Ovary (tissue), 9 donors: ENCODE results near the gene MOGAT2. TPM values are rescaled to one million over a fixed set of nuclear protein-coding genes. Genes with fewer than 3 reads are reported as not detected.

Experiments used
- DNase-seq, 5 donors: peaks; one replicate each; pipeline ENCODE4 v3.0.0-alpha.2; 2019 to 2020
- H3K27ac ChIP-seq, 2 donors: fragments of 200-600 bp; one replicate each; pipeline versions ENCODE4 v1.5.1 to v1.8.0; 2019 to 2022
- H3K27me3 ChIP-seq: fragments of 200-600 bp; one replicate; pipeline ENCODE4 v1.8.0; 2022
- H3K36me3 ChIP-seq: fragments of 200-600 bp; sonication (generic); one replicate; pipeline ENCODE4 v1.5.1; 2019
- H3K4me1 ChIP-seq: one replicate; pipeline ENCODE4 v1.8.1; 2013; ENCODE audit warnings: mild to moderate bottlenecking, moderate library complexity; ENCODE audit not compliant: insufficient read depth
- H3K4me3 ChIP-seq: fragments of 200-600 bp; sonication (generic); one replicate; pipeline ENCODE4 v1.5.1; 2017
- H3K9me3 ChIP-seq, 2 donors: fragments of 200-600 bp in 1 of 2; sonication (generic) in 1 of 2; one replicate each; pipeline versions ENCODE4 v1.5.1 to v1.8.1; 2013 to 2019; ENCODE audit warnings: mild to moderate bottlenecking in 1 of 2, moderate library complexity in 1 of 2
- CTCF ChIP-seq, 3 donors: fragments of 450-650 bp in 2 of 3; fragments of 200-600 bp in 1 of 3; IDR thresholded peaks; one replicate each; pipeline versions ENCODE4 v1.5.1 to v1.8.0; 2016 to 2022; ENCODE audit warnings: antibody characterized with exemption in 3 of 3, mild to moderate bottlenecking in 1 of 3
- EP300 ChIP-seq: sonication (generic); formaldehyde crosslinking; IDR thresholded peaks from one replicate; pipeline ENCODE4 v1.6.1; 2017; ENCODE audit warnings: antibody characterized with exemption
- POLR2A ChIP-seq: fragments of 450-650 bp; IDR thresholded peaks from one replicate; pipeline ENCODE4 v1.6.1; 2017; ENCODE audit warnings: antibody characterized with exemption, mild to moderate bottlenecking, moderate library complexity
- WGBS, 3 donors: extraction: QIAGEN DNeasy Blood & Tissue Kit in 1 of 3; methylation state at CpG; one replicate each; pipeline versions ENCODE4 v1.1.5 to v1.1.7; 2013 to 2017; 5-methylcytosine and 5-hydroxymethylcytosine counted together
- intact Hi-C, 4 donors: fragments of 100-400 bp; cut with DNase I; formaldehyde crosslinking; loops; one replicate each; pipeline versions ENCODE4 v1.11.0 to v1.15.1; 2022 to 2023
- polyA plus RNA-seq, 2 donors: library from polyadenylated mRNA; stranded (reverse); fragments of 200-250 nt in 1 of 2; fragments of 350-450 nt in 1 of 2; fragmentation: Illumina TruSeq in 1 of 2; extraction: RNeasy Lipid Tissue Mini Kit (QIAGEN cat#74804) in 1 of 2; gene quantifications; one replicate each; pipeline ENCODE4 v1.2.3, GENCODE V29; 2013 to 2014
- total RNA-seq, 7 donors: library from RNA; depleted of rRNA in 2 of 7; stranded (reverse); fragments of >200 nt in 2 of 7; fragmentation: NEBNext Ultra II Directional in 3 of 7; extraction: Animal tissue kit (Norgen Biotek cat#: 25700) in 3 of 7; gene quantifications; one replicate each; pipeline versions ENCODE4 v1.1.0 to v1.2.4, GENCODE V29; 2016 to 2023
- donor health status: DM: no; HTN: no; CAD: no; lungs with moderate emphysema.
- donor health status: DM: no; HTN: no; CAD: no.
- donor health status: Bipolar disorder and iron deficiency.
- donor health status: DM: yes; HTN: yes; CAD: no.
- donor health status: DM: no; HTN: no; CAD: no.
- donor health status: DM: yes; HTN: yes; CAD: no.

Gene MOGAT2
- total and polyA plus RNA-seq, 9 donors = 0.72 to 1.1 TPM; not detected in 7

GRCh38 chr11:75706260-75706729 lies 11.3 kb upstream of the MOGAT2 start:
- peak; percentile 47 to 79 (median 72) for TF ChIP-seq CTCF (IDR thresholded peaks at IDR 0.05)
- no peak for TF ChIP-seq POLR2A
- no peak for TF ChIP-seq EP300
- H3K9me3 ChIP-seq = no peaks in the 10 kb centered on the region
- 3 to 7% (median 4%) methylated on average over 17 of the region's 17 CpGs for WGBS, 3 donors
- peak; percentile 38 to 68 (median 62) for DNase-seq
- intact Hi-C loops = no loop called here
- no peaks in the 10 kb centered on the region for H3K27me3 ChIP-seq
- H3K4me3 ChIP-seq = no peak overlapping the region
- H3K27ac ChIP-seq = no peak overlapping the region
- H3K36me3 ChIP-seq = no peaks in the 10 kb centered on the region
- no peaks in the 10 kb centered on the region for H3K4me1 ChIP-seq

GRCh38 chr11:75714211-75714610 lies 3.4 kb upstream of the MOGAT2 start:
- Histone ChIP-seq H3K9me3 (no peaks in the 10 kb centered on the region), H3K36me3 (no peaks in the 10 kb centered on the region), H3K27ac (no peak overlapping the region), H3K4me3 (no peak overlapping the region), H3K4me1 (no peaks in the 10 kb centered on the region), H3K27me3 (no peaks in the 10 kb centered on the region)
- WGBS, 3 donors = 77 to 82% (median 80%) methylated on average over 9 of the region's 9 CpGs
- no peak for TF ChIP-seq EP300
- TF ChIP-seq POLR2A = no peak
- TF ChIP-seq CTCF (IDR thresholded peaks at IDR 0.05) = no peak
- DNase-seq = no peak
- intact Hi-C loops = no loop called here

GRCh38 chr11:75715688-75716087 lies 1.9 kb upstream of the MOGAT2 start:
- H3K9me3 ChIP-seq = no peaks in the 10 kb centered on the region
- WGBS, 3 donors = 58 to 68% (median 65%) methylated on average over 2 of the region's 2 CpGs
- TF ChIP-seq CTCF (IDR thresholded peaks at IDR 0.05) (no peak), POLR2A (no peak), EP300 (no peak)
- no peak overlapping the region for H3K4me3 ChIP-seq
- no peaks in the 10 kb centered on the region for H3K4me1 ChIP-seq
- DNase-seq = no peak
- H3K36me3 ChIP-seq = no peaks in the 10 kb centered on the region
- H3K27me3 ChIP-seq = no peaks in the 10 kb centered on the region
- intact Hi-C loops = no loop called here
- no peak overlapping the region for H3K27ac ChIP-seq

- no peak overlapping the region for H3K27ac ChIP-seq
- H3K36me3 ChIP-seq = no peaks in the 10 kb centered on the region
- intact Hi-C loops = no loop called here
- no peak overlapping the region for H3K4me3 ChIP-seq
- H3K4me1 ChIP-seq = no peaks in the 10 kb centered on the region
- no peaks in the 10 kb centered on the region for H3K27me3 ChIP-seq
- TF ChIP-seq CTCF (IDR thresholded peaks at IDR 0.05) = no peak
- no peak for TF ChIP-seq POLR2A
- no peak for TF ChIP-seq EP300
- no peaks in the 10 kb centered on the region for H3K9me3 ChIP-seq
- DNase-seq = no peak
- 63 to 75% (median 73%) methylated on average over 3 of the region's 3 CpGs for WGBS, 3 donors
Observed at GRCh38 chr11:75716659-75717058, 979 bp upstream of the MOGAT2 start.
